Activated naive CD8-positive, alpha-beta T cell treated with anti-CD3 and anti-CD28 coated beads, Interleukin-2, amount 10 ng/mL, durations not matched to agents 7 days and 5 days (primary cell): ENCODE results near the gene HPCAL1. TPM values are rescaled to one million over a fixed set of nuclear protein-coding genes. Genes with fewer than 3 reads are reported as not detected.

Experiments used
- ATAC-seq: fragments of 150-1000 bp; cut with Tn5 transposase; one replicate; pipeline ENCODE4 v1.10.0; 2021; ENCODE audit warnings: low read depth, moderate library complexity
- POLR2A ChIA-PET: fragments of 350-600 bp; sonication (Branson Sonifier 250); formaldehyde crosslinking; loops from one replicate; lab custom pipeline; 2021; ENCODE audit warnings: antibody characterized with exemption; lab: Charles Lee
- DNase-seq: peaks from one replicate; pipeline ENCODE4 v3.0.0; 2021
- H3K27ac Mint-ChIP-seq: one replicate; pipeline ENCODE4 v1.8.0; 2022; ENCODE audit warnings: mild to moderate bottlenecking, mixed read lengths
- H3K27me3 Mint-ChIP-seq: one replicate; pipeline ENCODE4 v1.8.0; 2022; ENCODE audit warnings: mild to moderate bottlenecking, moderate library complexity, mixed read lengths
- H3K36me3 Mint-ChIP-seq: one replicate; pipeline ENCODE4 v1.8.0; 2021; ENCODE audit warnings: mild to moderate bottlenecking, mixed read lengths
- H3K4me1 Mint-ChIP-seq: one replicate; pipeline ENCODE4 v1.8.0; 2021; ENCODE audit warnings: mixed read lengths
- H3K4me3 Mint-ChIP-seq: one replicate; pipeline ENCODE4 v1.8.0; 2022; ENCODE audit warnings: mild to moderate bottlenecking, moderate library complexity, mixed read lengths
- H3K9me3 Mint-ChIP-seq: one replicate; pipeline ENCODE4 v1.8.0; 2021; ENCODE audit warnings: mixed read lengths
- total RNA-seq, 2 experiments: library from RNA; stranded (reverse); gene quantifications; one replicate each; pipeline ENCODE4 v1.2.3, GENCODE V29; 2021

HPCAL1 gene
- total RNA-seq, 2 experiments from 2014 or later, result 75.8 to 77.1 TPM

DNA sequence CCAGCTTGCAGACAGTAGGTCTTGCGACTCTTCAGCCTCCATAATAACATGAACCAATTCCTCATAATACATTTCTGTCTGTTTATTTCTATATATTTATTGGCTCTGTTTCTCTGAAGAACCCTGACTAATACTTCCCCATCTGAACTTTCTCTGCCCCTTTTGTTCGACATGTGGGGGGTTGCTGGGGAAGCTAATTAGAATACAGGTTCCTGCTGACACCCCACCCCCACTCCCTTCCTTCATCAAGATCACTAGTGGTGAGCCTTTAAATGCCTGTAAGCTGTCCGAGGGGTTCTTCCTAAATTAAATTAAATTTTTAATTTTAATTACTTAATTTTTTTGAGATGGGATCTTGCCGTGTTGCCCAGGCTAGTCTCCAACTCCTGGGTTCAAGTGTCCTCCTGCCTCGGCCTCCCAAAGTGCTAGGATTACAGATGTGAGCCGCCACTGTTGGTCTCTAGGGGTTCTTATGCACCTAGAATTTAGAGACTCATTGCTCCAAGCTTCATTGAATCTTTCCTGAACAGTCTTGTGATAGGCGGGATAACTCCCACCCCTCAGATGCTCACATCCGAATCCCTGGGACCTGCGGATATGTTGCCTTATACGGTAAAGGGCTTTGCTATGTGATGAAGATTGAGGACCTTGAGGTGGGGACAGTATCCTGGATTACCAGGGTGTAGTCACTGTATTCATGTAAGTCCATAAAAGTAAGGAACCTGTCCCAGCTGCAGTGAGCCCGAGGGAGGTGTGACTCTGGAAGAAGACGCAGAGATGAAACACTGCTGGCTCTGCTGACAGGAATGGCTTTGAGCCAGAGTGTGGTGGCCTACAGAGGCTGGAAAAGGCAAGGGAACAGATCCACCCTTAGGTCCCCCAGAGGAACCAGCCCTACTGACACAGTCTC lies 26.2 kb downstream of the HPCAL1 start:
- POLR2A ChIA-PET, result interaction anchor here (1.0 to 7.0 kb wide), 4 partner anchors 11 to 53 kb away, joined by 3 to 107 read pairs (median 8); partner anchors contain the start of gene HPCAL1

GRCh38 chr2:10329580-10329879 lies 26.8 kb downstream of the HPCAL1 start:
- POLR2A ChIA-PET, result interaction anchor here (2.2 to 7.0 kb wide), 3 partner anchors 26 to 118 kb away, joined by 6 to 107 read pairs (median 11); partner anchors contain the start of genes HPCAL1 and ODC1
- peaks cover 5% of the 10 kb centered on the region for H3K36me3 Mint-ChIP-seq
- DNase-seq, result peak; percentile 56
- H3K9me3 Mint-ChIP-seq, result no peaks in the 10 kb centered on the region
- ATAC-seq, result peak; percentile 2
- H3K4me3 Mint-ChIP-seq, result peak overlapping the region; percentile 91
- H3K27me3 Mint-ChIP-seq, result no peaks in the 10 kb centered on the region
- H3K4me1 Mint-ChIP-seq, result peaks cover 54% of the 10 kb centered on the region
- peak overlapping the region; percentile 94 for H3K27ac Mint-ChIP-seq

More for the DNA sequence above, 26.2 kb downstream of the HPCAL1 start:
- ATAC-seq (no peak), DNase-seq (no peak)
- H3K27ac Mint-ChIP-seq, result peak overlapping the region; percentile 94
- H3K4me1 Mint-ChIP-seq, result peaks cover 54% of the 10 kb centered on the region
- H3K4me3 Mint-ChIP-seq, result peak overlapping the region; percentile 11
- H3K9me3 Mint-ChIP-seq, result no peaks in the 10 kb centered on the region
- H3K27me3 Mint-ChIP-seq, result no peaks in the 10 kb centered on the region
- peaks cover 4% of the 10 kb centered on the region for H3K36me3 Mint-ChIP-seq

- Mint-ChIP-seq H3K27ac (peak overlapping the region; percentile 94), H3K27me3 (no peaks in the 10 kb centered on the region), H3K36me3 (peaks cover 11% of the 10 kb centered on the region), H3K9me3 (peaks cover 4% of the 10 kb centered on the region), H3K4me3 (peak overlapping the region; percentile 91), H3K4me1 (peaks cover 54% of the 10 kb centered on the region)
- peak; percentile 34 for ATAC-seq
- POLR2A ChIA-PET, result interaction anchor here (1.1 to 7.0 kb wide), 4 partner anchors 26 to 118 kb away, joined by 4 to 107 read pairs (median 8); partner anchors contain the start of genes HPCAL1 and ODC1
- DNase-seq, result peak; percentile 42
Observed at GRCh38 chr2:10329880-10330699, 27.4 kb downstream of the HPCAL1 start.

DNA sequence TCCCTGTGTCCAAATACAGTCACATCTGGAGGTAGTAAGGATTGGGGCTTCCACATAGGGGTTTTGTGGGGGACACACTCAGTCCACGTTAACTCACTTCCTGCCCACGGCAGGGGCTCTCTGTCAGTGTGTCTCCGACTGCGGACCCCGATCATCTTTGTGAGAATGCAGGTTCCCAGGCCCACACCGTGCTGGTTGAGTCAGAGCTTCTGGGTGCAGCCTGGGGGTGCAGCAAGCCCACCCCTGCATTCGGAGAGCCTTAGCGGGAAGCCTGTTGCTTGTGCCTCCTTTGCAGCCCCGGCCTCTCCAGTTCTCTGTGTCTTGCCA lies 28.0 kb downstream of the HPCAL1 start:
- H3K27ac Mint-ChIP-seq, result peak overlapping the region; percentile 94
- POLR2A ChIA-PET, result interaction anchor here (1.1 to 7.0 kb wide), 4 partner anchors 27 to 117 kb away, joined by 4 to 107 read pairs (median 8); partner anchors contain the start of genes HPCAL1 and ODC1
- H3K4me3 Mint-ChIP-seq, result peak overlapping the region; percentile 91
- ATAC-seq (peak; percentile 0), DNase-seq (no peak)
- peaks cover 54% of the 10 kb centered on the region for H3K4me1 Mint-ChIP-seq
- H3K27me3 Mint-ChIP-seq, result no peaks in the 10 kb centered on the region
- peaks cover 8% of the 10 kb centered on the region for H3K9me3 Mint-ChIP-seq
- peaks cover 16% of the 10 kb centered on the region for H3K36me3 Mint-ChIP-seq

DNA sequence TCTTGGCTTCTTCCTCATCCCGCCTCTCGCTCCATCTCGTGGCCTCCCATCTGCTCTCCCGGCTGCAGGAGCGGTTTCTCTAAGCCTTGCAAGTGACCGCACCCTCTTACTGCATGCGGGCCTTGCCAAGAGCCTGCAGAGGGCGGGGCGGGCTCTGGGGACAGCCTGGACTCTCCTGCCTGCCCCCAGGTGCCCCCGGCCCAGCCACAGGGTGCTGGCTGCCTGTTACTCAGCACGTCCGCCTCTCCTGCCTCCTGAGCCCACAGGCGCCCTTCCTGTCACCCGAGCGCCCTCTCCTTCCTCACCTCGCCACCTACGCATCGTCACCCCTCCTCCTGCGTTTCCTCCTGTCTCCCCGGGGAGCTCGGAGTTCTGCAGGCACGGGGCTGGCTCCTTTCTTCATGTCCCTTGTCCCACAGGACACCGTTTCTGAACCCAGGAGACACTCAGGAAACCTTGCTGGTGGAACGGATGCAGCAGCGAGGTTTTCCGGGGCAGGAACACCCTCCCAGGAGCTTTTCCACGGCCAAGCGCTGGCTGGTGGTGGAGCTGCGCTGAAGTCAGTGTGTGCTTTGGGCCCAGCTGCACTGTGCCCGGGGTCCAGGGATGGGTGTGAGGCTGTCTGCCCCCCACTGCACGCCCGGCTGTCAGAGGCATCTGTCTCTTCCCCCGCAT lies 28.5 kb downstream of the HPCAL1 start:
- H3K27me3 Mint-ChIP-seq, result no peaks in the 10 kb centered on the region
- POLR2A ChIA-PET, result interaction anchor here (0.9 to 7.0 kb wide), 7 partner anchors 28 to 212 kb away, joined by 4 to 107 read pairs (median 6); partner anchors contain the start of genes HPCAL1 and ODC1
- peaks cover 8% of the 10 kb centered on the region for H3K9me3 Mint-ChIP-seq
- peak overlapping the region; percentile 91 for H3K4me3 Mint-ChIP-seq
- H3K36me3 Mint-ChIP-seq, result peaks cover 17% of the 10 kb centered on the region
- DNase-seq, result peak; percentile 74
- peak; percentile 72 for ATAC-seq
- peak overlapping the region; percentile 94 for H3K27ac Mint-ChIP-seq
- H3K4me1 Mint-ChIP-seq, result peaks cover 50% of the 10 kb centered on the region

GRCh38 chr2:10331702-10332401 lies 29.1 kb downstream of the HPCAL1 start:
- Mint-ChIP-seq H3K27ac (peak overlapping the region; percentile 94), H3K4me1 (peaks cover 50% of the 10 kb centered on the region), H3K4me3 (peak overlapping the region; percentile 91), H3K9me3 (peaks cover 8% of the 10 kb centered on the region), H3K36me3 (peaks cover 17% of the 10 kb centered on the region), H3K27me3 (no peaks in the 10 kb centered on the region)
- ATAC-seq, result peak; percentile 46
- DNase-seq, result no peak
- POLR2A ChIA-PET, result interaction anchor here (0.9 to 7.0 kb wide), 8 partner anchors 28 to 212 kb away, joined by 4 to 107 read pairs (median 6); partner anchors contain the start of genes HPCAL1 and ODC1

- H3K4me1 Mint-ChIP-seq, result peaks cover 47% of the 10 kb centered on the region
- no peak for ATAC-seq
- no peaks in the 10 kb centered on the region for H3K27me3 Mint-ChIP-seq
- H3K9me3 Mint-ChIP-seq, result peaks cover 8% of the 10 kb centered on the region
- H3K36me3 Mint-ChIP-seq, result peaks cover 18% of the 10 kb centered on the region
- POLR2A ChIA-PET, result interaction anchor here (0.9 to 7.0 kb wide), 5 partner anchors 29 to 77 kb away, joined by 4 to 107 read pairs (median 6); partner anchors contain the start of gene HPCAL1
- H3K4me3 Mint-ChIP-seq, result peak overlapping the region; percentile 91
- H3K27ac Mint-ChIP-seq, result peak overlapping the region; percentile 94
- DNase-seq, result no peak
Observed at GRCh38 chr2:10332402-10333246, 29.9 kb downstream of the HPCAL1 start.

- no peak overlapping the region for H3K4me3 Mint-ChIP-seq
- peak overlapping the region; percentile 47 for H3K27ac Mint-ChIP-seq
- no peak for DNase-seq
- H3K9me3 Mint-ChIP-seq, result peaks cover 8% of the 10 kb centered on the region
- peaks cover 44% of the 10 kb centered on the region for H3K4me1 Mint-ChIP-seq
- H3K27me3 Mint-ChIP-seq, result no peaks in the 10 kb centered on the region
- H3K36me3 Mint-ChIP-seq, result peaks cover 21% of the 10 kb centered on the region
- no peak for ATAC-seq
- POLR2A ChIA-PET, result no interaction called here
Observed at GRCh38 chr2:10333247-10333613, 30.5 kb downstream of the HPCAL1 start.

GRCh38 chr2:10333966-10334365 lies 31.3 kb downstream of the HPCAL1 start:
- Mint-ChIP-seq H3K9me3 (peaks cover 8% of the 10 kb centered on the region), H3K4me3 (no peak overlapping the region), H3K4me1 (peaks cover 42% of the 10 kb centered on the region), H3K36me3 (peaks cover 23% of the 10 kb centered on the region), H3K27me3 (no peaks in the 10 kb centered on the region), H3K27ac (no peak overlapping the region)
- POLR2A ChIA-PET, result no interaction called here
- ATAC-seq (no peak), DNase-seq (no peak)

DNA sequence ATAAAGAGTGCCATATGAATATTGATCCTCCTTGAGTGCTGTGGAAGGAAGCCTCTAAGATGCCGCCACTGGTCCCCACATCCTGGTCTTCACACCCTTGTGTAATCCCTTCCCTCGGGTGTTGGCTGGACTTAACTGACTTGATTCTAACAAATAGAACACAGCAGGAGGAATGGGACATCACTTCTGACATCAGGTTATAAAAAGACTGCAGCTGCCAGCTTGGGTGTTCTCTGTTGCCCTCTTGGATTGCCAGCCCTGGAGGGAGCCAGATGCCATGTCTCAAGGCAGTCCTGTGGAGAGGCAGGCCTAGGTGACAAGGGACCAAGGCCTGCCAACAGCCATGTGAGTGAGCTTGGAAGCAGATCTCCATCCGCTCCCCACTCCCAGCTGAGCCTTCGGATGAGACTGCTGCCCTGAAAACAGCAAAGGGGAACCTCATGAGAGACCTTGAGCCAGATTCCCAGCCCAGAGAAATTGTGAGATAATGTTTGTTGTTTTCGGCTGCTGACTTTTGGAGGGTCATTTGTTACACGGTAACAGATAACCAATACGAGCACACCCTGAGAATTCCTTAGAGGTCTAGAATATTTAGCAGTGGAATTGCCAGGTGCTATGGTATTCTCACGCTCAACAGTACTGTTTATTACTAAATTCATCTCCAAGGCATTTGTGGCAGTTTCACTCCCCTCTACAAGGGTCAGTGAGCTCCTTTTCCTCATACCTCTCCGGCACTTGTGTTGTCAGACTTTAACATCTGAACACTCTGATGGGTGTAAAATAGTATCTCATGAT lies 32.5 kb downstream of the HPCAL1 start:
- Mint-ChIP-seq H3K9me3 (peaks cover 8% of the 10 kb centered on the region), H3K36me3 (peaks cover 25% of the 10 kb centered on the region), H3K27me3 (no peaks in the 10 kb centered on the region), H3K27ac (no peak overlapping the region), H3K4me3 (no peak overlapping the region), H3K4me1 (peaks cover 38% of the 10 kb centered on the region)
- ATAC-seq, result no peak
- POLR2A ChIA-PET, result no interaction called here
- DNase-seq, result no peak

GRCh38 chr2:10336283-10336682 lies 33.6 kb downstream of the HPCAL1 start:
- DNase-seq (no peak), ATAC-seq (no peak)
- peaks cover 8% of the 10 kb centered on the region for H3K9me3 Mint-ChIP-seq
- H3K4me3 Mint-ChIP-seq, result no peak overlapping the region
- H3K27ac Mint-ChIP-seq, result no peak overlapping the region
- no peaks in the 10 kb centered on the region for H3K27me3 Mint-ChIP-seq
- H3K4me1 Mint-ChIP-seq, result peaks cover 40% of the 10 kb centered on the region
- POLR2A ChIA-PET, result no interaction called here
- H3K36me3 Mint-ChIP-seq, result peaks cover 26% of the 10 kb centered on the region
